Parathyroid adenoma (tissue), 2 donors: ENCODE results near the gene MSMO1.
"Not testable (repeated sequence)": the region's sequence is repeated elsewhere in the genome, so short reads cannot be mapped to it uniquely, and the experiment has no call there.

Source experiments
- H2AFZ ChIP-seq: fragments of 300-600 bp; sonication (generic); one replicate; pipeline ENCODE4 v1.7.0; 2017; ENCODE audit warnings: antibody characterized with exemption, mild to moderate bottlenecking
- H3K27ac ChIP-seq: fragments of 300-600 bp; sonication (generic); one replicate; pipeline ENCODE4 v1.7.0; 2017
- H3K27me3 ChIP-seq: fragments of 300-600 bp; sonication (generic); one replicate; pipeline ENCODE4 v1.7.0; 2017; ENCODE audit warnings: low read length; ENCODE audit not compliant: control insufficient read depth, insufficient read depth
- H3K36me3 ChIP-seq: fragments of 300-600 bp; sonication (generic); one replicate; pipeline ENCODE4 v1.7.0; 2017; ENCODE audit warnings: low read length; ENCODE audit not compliant: control insufficient read depth, insufficient read depth
- H3K4me1 ChIP-seq: fragments of 300-600 bp; sonication (generic); one replicate; pipeline ENCODE4 v1.7.0; 2017; ENCODE audit warnings: control low read depth
- H3K4me2 ChIP-seq: fragments of 300-600 bp; sonication (generic); one replicate; pipeline ENCODE4 v1.7.0; 2017; ENCODE audit warnings: low read length
- H3K4me3 ChIP-seq: fragments of 300-600 bp; sonication (generic); one replicate; pipeline ENCODE4 v1.7.0; 2017; ENCODE audit warnings: low read depth, low read length
- H3K79me2 ChIP-seq: fragments of 300-600 bp; sonication (generic); one replicate; pipeline ENCODE4 v1.7.0; 2017; ENCODE audit warnings: control low read depth
- H3K9ac ChIP-seq: fragments of 300-600 bp; sonication (generic); one replicate; pipeline ENCODE4 v1.7.0; 2017; ENCODE audit warnings: mild to moderate bottlenecking
- H3K9me3 ChIP-seq: fragments of 300-600 bp; sonication (generic); one replicate; pipeline ENCODE4 v1.7.0; 2017; ENCODE audit warnings: low read length; ENCODE audit not compliant: control insufficient read depth
- TF ChIP-seq, protein P1 (sequence below): fragments of 300-600 bp; sonication (generic); IDR thresholded peaks from one replicate; pipeline ENCODE4 v1.7.0; 2017; ENCODE audit warnings: antibody characterized with exemption, mild to moderate bottlenecking
- donor health status: primary hyperparathyroidism.

MSMO1 gene

DNA sequence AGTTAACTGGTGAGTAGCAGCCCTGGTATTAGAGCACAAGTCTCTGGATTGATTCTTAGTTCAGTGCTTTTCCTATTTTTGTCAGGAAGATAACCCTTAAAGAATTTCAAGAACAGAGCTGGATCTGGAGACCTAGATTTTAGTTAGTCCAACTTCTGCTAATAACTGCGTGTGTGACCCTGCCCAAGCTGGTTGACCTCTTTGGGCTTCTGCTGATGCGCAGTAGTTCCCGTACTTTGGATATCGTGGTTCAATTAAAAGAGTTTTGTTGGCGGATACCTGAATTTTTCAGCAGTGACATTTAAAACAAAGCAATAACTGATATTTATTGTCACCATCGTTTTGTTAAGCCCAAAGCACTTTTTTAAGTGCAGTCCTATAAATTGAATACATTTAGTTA, 9.3 kb downstream of the MSMO1 start:
- no peaks in the 10 kb centered on the region for H3K27me3 ChIP-seq
- no peak overlapping the region for H2AFZ ChIP-seq
- H3K4me2 ChIP-seq = no peak overlapping the region
- TF ChIP-seq, protein P1, sequence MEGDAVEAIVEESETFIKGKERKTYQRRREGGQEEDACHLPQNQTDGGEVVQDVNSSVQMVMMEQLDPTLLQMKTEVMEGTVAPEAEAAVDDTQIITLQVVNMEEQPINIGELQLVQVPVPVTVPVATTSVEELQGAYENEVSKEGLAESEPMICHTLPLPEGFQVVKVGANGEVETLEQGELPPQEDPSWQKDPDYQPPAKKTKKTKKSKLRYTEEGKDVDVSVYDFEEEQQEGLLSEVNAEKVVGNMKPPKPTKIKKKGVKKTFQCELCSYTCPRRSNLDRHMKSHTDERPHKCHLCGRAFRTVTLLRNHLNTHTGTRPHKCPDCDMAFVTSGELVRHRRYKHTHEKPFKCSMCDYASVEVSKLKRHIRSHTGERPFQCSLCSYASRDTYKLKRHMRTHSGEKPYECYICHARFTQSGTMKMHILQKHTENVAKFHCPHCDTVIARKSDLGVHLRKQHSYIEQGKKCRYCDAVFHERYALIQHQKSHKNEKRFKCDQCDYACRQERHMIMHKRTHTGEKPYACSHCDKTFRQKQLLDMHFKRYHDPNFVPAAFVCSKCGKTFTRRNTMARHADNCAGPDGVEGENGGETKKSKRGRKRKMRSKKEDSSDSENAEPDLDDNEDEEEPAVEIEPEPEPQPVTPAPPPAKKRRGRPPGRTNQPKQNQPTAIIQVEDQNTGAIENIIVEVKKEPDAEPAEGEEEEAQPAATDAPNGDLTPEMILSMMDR = no peak
- H3K79me2 ChIP-seq = peaks cover 3% of the 10 kb centered on the region
- H3K9me3 ChIP-seq = no peaks in the 10 kb centered on the region
- no peaks in the 10 kb centered on the region for H3K4me1 ChIP-seq
- H3K4me3 ChIP-seq = no peak overlapping the region
- no peak overlapping the region for H3K27ac ChIP-seq
- H3K9ac ChIP-seq = no peak overlapping the region
- no peaks in the 10 kb centered on the region for H3K36me3 ChIP-seq

DNA sequence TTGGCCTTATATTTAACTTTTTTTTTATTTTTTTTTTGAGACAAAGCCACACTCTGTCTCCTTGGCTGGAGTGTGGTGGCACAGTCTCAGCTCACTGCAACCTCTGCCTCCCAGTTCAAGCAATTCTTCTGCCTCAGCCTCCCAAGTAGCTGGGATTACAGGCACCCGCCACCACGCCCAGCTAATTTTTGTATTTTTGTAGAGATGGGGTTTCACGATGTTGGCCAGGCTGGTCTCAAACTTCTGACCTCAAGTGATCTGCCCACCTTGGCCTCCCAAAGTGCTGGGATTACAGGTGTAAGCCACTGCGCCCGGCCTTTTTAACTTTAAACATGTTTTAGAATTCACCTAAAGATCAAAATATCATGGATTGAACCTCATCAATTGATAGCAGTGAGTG, 14.9 kb downstream of the MSMO1 start:
- H3K79me2 ChIP-seq, H3K4me1 ChIP-seq, H3K9ac ChIP-seq, H3K9me3 ChIP-seq, H2AFZ ChIP-seq, H3K27ac ChIP-seq, H3K27me3 ChIP-seq, H3K4me2 ChIP-seq, H3K4me3 ChIP-seq, H3K36me3 ChIP-seq: not testable (repeated sequence)

DNA sequence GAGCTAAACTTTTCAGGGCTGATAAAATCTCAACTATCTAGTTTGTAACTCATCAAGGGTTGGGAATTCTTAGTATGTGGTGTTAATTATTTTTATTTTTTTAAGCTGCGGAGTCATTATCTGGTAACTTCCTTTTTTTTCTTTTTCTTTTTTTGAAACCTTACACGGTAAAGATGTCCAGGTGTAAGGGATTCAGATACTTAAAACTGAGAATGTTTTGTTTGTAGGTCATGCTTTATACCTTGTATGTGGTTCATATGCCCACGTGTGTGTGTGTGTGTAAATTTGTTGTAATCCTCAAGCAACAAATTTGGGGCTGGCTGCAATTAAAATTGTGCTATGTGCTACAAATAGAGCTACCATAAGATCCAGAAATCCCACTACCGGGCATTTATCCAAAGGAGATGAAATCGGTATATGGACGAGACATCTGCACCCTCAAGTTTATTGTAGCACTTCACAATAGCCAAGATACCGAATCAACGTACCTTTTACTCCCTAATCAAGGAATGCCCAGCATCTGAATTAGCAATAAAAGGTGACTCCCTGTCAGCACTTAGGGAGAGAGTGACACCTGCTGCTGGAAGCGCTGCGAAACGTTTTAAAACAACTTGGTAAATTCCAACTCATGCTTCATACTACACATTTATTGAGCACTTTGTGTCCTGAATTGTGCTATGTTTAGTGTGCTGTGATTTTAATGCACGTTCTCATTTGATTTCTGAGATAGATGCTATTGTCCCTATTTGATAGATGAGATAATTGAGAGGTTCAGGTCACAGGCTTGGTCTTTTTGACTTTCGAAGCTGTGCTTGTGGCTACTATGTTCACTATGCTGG, 16.1 kb downstream of the MSMO1 start:
- TF ChIP-seq, protein P1 = peak; percentile 44
- Histone ChIP-seq H3K36me3 (no peaks in the 10 kb centered on the region), H3K9me3 (no peaks in the 10 kb centered on the region), H2AFZ (no peak overlapping the region), H3K9ac (no peak overlapping the region), H3K4me3 (no peak overlapping the region), H3K4me1 (peaks cover 2% of the 10 kb centered on the region), H3K79me2 (no peaks in the 10 kb centered on the region), H3K27ac (no peak overlapping the region), H3K27me3 (no peaks in the 10 kb centered on the region), H3K4me2 (no peak overlapping the region)

DNA sequence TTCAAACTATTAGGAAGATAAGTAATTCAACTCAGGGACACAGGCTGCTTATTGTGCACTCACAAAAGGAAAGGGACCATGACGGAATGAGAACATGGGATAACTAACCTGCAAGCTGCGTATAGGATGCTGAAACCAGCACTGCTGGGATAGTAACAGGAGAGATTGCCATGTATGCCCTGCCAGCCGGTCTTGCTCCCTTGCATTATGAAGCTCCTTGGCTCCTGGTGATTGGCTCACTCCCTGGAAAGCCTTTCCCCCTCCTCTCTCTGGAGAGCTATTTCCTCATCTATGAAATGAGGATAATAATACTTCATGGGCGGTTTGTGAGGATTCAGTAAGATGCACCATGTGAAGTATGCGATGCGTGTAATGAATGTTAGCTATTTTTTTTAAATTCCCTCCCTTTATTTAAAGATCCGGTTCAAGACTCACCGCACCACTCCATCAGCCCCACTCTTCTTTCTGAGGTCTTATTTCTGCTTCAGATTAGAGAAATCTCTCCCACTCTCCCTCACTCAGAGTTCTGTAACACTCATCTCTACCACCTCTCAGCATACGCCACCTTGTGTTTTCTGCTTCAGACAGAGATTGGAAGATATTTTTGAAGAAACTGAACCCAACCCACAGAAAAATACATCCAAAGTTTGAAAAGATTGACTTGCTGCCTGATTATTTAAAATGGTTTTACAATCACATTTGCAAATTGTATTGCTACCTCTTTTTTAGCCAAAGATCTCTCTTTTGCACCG, 18.4 kb downstream of the MSMO1 start:
- H3K4me2 ChIP-seq = no peak overlapping the region
- no peak overlapping the region for H3K9ac ChIP-seq
- TF ChIP-seq, protein P1 = no peak
- peak overlapping the region; percentile 28 for H2AFZ ChIP-seq
- peaks cover 2% of the 10 kb centered on the region for H3K4me1 ChIP-seq
- no peak overlapping the region for H3K27ac ChIP-seq
- H3K4me3 ChIP-seq = no peak overlapping the region
- no peaks in the 10 kb centered on the region for H3K79me2 ChIP-seq
- no peaks in the 10 kb centered on the region for H3K27me3 ChIP-seq
- no peaks in the 10 kb centered on the region for H3K9me3 ChIP-seq
- no peaks in the 10 kb centered on the region for H3K36me3 ChIP-seq

DNA sequence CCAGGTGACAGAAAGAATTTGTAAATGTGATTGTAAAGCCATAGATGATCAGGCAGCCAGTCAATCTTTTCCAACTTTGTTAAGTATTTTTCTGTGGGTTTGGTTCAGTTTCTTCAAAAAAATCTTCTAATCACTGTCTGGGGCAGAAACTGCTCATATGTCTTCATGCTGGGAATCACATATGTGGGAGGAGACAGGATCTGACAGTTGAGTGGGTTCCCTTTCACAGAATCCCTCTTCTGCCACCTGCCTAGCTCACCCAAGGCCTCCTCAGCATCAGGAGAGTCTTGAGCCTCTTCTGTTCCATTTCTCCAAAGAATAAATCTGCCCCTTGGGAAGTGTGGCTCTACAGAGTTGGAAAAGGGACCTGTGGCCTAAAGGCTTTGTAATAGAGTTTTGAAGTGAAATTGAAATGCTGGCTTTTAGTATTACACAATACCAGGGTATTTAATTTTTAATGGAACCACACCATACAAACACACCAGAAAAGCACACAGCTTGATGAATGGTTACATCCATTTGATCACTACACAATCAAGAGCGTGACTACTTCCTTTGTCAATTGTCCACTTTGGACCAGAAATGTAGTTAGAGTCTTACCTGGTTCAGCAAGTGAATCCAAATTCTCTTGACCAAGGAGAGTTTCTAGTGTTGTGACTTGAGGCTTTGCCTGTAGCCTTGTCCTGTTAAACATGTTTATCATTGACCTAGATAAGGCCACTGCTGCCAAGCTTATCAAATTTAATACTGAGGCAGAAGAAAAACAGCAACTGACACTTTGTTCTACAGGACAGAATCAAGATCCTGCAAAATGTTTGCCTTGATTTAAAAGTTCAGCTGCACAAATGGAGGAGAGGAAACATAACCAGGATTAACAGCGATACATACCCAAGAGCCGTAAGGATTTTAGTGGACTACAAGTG, 20.4 kb downstream of the MSMO1 start:
- Histone ChIP-seq H3K79me2 (no peaks in the 10 kb centered on the region), H3K9ac (no peak overlapping the region), H3K4me3 (no peak overlapping the region), H3K9me3 (no peaks in the 10 kb centered on the region), H3K36me3 (no peaks in the 10 kb centered on the region), H3K4me1 (peaks cover 2% of the 10 kb centered on the region), H3K27me3 (no peaks in the 10 kb centered on the region), H3K4me2 (no peak overlapping the region), H2AFZ (no peak overlapping the region), H3K27ac (no peak overlapping the region)
- TF ChIP-seq, protein P1 = no peak
